Retina (tissue), 1 donor: ENCODE data around the gene STAT1.

Experiments used
- DNase-seq: peaks from one replicate; pipeline ENCODE4 v3.0.0-alpha.2; 2016

The STAT1 gene

DNA sequence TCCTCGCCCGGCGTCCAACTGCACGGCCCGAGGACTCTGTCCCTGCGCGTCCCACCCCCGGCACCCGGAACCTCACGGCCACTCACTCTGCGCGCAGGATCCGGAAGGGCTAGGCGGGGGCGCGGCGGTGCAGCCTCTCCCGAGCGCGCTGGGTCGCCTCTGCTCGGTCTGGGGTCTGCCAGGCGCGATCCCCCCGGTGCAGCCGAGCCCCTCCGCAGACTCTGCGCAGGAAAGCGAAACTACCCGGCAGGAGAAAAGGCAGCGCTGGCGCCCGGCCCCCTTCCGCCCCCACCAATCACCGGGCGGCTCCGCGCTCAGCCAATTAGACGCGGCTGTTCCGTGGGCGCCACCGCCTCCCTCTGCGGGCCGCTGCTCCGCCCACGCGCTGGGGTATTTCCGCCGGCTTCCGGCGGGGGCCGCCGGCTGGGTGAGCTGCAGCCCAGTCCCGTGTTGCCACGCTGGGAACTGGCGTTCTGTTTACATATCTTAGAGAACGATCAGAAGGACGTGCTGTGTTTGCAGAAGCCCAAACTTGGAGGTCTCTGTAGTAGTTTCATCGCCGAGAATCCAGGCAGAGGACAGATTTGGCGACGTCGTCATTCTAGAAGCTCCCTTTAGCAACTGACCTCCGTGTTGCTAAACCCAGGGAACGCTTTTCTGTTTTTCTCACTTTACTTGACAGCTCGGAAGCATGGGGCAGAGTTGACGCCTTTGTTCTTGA lies at the start of gene STAT1:
Gene STAT1 (minus strand): TSS at position 240 of the 721 bp plus-strand sequence. CDS start 4,168 bp downstream, outside the sequence.
- DNase-seq = peak; percentile 98

DNA sequence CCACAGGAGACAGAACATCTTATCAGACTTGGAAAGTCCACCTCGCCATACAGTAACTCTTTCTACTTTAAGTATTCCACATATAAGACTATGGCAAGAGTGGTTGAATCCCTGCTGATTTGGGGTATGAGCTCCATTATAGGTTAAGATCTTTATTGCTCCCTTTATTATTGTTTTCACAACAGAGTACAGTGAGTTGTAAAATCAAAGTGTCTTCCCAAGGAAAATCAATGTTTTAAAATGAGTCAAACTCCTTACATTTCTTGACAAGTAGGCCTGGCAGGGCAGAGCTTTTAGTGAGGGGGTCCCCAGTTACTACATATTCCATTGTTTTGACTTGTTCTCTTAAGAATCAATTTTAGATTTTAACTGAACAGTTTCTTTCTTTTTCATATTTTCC lies 49.6 kb upstream of the STAT1 start:
- no peak for DNase-seq

DNA sequence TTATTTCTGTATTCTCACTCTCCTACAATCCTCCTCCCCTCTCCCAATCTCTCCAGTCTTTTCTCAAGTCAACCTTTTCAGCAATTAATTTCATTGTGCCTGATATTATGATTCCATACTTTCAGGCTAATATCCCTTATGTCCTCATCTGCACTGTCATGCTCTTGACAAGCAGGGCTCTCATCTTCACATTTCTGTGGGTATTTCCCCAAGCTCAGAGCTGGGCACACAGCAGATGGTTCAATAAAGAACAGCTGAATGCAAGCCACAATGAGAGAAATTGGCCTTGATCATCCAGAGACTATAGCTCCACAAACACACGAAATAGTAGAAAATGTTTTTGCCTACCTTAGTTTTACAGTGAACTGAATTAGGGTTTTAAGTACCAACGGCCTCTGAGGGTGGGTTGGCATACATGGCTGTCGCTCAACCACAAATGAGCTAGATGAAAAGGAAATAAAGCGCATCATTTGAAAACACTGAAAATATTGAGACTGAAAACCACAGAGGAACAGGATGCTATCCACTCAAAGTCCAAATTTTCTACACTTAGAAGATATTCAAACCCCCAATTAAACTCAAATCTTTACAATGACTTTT lies 47.5 kb upstream of the STAT1 start:
- no peak for DNase-seq

- DNase-seq = no peak
Observed at GRCh38 chr2:191059308-191059707, 45.3 kb upstream of the STAT1 start.

DNA sequence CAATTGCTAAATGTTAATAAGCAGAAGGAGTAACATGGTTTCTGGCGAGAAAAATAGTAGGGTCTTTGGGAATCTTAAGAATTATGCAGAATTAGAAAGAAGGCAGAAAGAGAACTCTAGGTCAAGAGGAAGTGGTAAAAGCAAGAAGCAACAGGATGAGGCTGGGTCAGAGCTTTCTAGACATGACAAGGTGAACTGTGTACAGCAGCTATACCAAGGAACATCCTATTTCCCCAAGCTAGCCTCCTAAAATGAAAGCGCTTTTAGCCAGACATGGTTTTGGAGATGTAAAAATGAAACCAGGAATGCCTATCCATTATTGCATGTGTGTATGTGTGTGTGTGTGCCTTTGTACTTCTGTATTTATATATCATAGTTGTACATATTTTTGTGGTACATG lies 42.3 kb upstream of the STAT1 start:
- DNase-seq = no peak

DNA sequence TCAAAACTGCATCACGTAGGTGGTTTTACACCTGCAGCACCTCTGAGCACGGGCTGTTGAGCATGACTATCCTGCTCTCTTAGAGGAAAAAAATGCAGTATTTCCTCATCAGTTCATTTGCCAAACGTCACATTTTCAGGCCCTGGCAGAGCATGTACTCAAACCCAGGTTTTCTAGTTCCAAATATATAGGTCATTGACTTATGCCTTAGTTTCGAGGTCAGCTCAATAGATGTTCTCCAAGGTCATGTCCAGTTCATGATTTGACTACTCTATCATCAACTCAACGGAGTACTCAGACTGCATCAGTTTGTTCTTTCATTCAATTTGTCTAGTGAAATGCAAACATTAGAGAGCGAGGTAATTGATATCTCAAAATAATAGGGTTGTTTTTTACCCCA lies 39.3 kb upstream of the STAT1 start:
- DNase-seq = no peak

- no peak for DNase-seq
Observed at GRCh38 chr2:191051825-191052778, 38.1 kb upstream of the STAT1 start.

DNA sequence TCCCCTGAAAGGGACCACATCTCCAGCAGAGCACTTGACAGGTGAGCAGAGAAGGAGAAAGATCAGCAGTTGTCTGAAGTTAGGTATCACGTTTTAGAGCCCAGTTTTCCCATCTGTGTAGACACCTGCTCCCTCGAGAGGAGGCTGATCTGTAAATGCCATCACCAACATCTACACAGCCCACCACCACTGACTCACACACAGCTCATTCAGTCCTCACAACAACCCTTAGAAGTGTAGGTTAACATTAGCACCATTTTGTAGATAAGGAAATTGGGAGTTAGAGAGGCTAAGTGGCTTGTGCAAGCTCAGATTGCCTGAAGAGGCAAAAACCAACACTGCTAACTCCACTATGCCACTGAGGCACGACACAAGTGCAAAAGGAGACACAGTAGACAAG lies 37.2 kb upstream of the STAT1 start:
- DNase-seq = no peak

- DNase-seq = no peak
Observed at GRCh38 chr2:191050640-191050987, 36.6 kb upstream of the STAT1 start.

- DNase-seq = no peak
Observed at GRCh38 chr2:191049728-191050639, 36.0 kb upstream of the STAT1 start.

DNA sequence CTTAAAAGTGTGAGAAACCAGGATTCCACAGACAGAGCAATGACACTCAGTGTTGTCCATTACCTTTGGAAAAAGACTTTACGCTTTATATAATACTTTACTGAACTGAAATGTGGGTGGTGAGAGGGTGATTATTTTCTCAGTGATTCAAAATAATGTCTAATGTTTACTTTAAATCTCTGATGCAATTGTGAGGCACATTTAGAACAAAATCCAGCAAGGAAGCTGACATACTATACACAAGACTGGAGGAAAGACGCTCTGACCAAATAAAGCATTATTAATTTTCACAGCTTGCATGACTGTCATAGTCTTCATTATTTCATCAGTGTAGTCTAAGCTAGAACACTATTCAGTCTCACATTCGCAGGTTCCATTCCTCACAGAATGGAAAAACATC lies 34.1 kb upstream of the STAT1 start:
- no peak for DNase-seq

GRCh38 chr2:191045141-191045540 lies 31.2 kb upstream of the STAT1 start:
- no peak for DNase-seq

DNA sequence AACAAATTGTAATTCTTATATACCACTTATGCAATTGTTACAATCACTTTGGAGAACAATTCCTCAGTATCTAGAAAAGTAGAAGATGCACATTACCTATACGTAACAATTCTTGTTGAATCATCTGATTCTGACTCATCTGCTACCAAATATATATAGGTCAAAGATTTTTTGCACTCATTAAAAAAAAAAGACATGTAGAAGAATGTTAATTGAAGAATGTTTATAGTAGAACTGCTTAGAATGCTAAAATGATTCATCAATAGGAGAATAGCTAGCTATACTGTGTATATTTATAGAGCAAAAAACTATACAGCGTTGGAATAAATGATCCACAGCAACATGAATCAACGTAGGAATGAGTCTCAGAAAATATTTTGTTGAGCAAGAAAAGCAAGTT lies 29.5 kb upstream of the STAT1 start:
- DNase-seq = no peak

- no peak for DNase-seq
Observed at GRCh38 chr2:191041418-191042161, 27.6 kb upstream of the STAT1 start.

- DNase-seq = no peak
Observed at GRCh38 chr2:191039616-191040015, 25.6 kb upstream of the STAT1 start.

DNA sequence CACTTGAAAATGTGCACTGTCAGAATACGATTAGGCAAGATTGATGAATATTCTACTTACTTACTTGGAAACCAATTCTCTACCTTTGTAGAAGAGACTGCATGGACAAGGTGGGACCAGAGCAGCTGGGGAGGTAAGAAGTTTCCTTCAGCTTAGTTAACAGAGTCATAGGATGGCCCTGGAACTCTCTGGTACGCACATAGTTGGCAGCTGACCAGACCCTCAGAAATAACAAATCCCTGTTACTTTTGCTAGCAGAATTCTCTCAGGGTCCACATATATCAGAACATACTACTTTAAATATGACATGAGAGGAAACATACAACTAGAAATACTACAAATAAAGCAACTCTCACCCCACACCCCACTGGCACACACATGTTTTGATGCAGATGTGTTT lies 24.8 kb upstream of the STAT1 start:
- no peak for DNase-seq

DNA sequence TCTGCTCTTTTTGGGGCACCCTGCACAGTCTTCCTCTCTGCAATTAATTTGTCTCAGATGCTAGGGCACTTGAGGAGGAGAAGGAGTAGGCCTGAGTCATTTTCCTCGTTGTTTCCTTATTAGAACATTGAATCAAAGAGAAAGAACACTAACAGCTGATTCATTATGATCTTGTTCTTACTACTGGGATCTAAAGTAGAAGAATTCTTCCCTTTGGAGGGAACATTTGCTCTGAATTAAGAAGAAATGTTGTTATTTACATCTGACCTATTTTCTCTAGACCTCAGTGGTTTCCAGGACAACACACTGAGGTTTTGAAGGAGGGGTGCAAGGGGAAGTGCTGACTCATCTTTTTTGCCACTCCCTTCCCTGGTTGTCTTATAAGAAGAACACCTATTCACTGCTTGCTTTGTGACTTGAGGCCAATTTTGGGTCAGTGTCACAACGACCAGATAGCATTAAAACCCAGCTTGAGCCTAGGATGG lies 24.3 kb upstream of the STAT1 start:
- DNase-seq = no peak

DNA sequence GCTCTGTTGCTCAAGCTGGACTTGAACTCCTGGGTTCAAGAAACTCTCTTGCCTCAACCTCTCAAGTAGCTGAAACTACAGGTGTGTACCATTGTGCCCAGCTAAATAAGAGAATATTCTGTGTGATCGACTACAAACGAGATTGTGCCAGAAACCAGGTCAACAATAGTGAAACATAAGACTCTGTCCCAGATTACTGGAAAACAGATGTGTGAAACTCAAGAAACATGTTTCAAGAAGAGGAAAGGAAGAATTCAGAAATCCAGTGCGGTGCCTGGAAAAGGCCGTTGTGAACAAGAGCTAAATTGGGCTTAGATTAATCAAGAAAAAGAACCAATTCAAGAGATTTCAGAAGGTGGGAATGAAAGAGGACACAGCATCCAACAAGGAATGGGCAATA lies 23.4 kb upstream of the STAT1 start:
- no peak for DNase-seq

GRCh38 chr2:191036363-191036762 lies 22.4 kb upstream of the STAT1 start:
- DNase-seq = no peak

GRCh38 chr2:191032588-191033429 lies 18.8 kb upstream of the STAT1 start:
- no peak for DNase-seq

GRCh38 chr2:191031256-191031655 lies 17.3 kb upstream of the STAT1 start:
- no peak for DNase-seq
